HG03139 (cell line): ENCODE results near the gene TP53TG5.

ENCODE experiments used
- ATAC-seq: cut with Tn5 transposase; IDR thresholded peaks from one replicate; pipeline ENCODE4 v1.9.1; 2021; ENCODE audit not compliant: unreplicated experiment

Gene TP53TG5

DNA sequence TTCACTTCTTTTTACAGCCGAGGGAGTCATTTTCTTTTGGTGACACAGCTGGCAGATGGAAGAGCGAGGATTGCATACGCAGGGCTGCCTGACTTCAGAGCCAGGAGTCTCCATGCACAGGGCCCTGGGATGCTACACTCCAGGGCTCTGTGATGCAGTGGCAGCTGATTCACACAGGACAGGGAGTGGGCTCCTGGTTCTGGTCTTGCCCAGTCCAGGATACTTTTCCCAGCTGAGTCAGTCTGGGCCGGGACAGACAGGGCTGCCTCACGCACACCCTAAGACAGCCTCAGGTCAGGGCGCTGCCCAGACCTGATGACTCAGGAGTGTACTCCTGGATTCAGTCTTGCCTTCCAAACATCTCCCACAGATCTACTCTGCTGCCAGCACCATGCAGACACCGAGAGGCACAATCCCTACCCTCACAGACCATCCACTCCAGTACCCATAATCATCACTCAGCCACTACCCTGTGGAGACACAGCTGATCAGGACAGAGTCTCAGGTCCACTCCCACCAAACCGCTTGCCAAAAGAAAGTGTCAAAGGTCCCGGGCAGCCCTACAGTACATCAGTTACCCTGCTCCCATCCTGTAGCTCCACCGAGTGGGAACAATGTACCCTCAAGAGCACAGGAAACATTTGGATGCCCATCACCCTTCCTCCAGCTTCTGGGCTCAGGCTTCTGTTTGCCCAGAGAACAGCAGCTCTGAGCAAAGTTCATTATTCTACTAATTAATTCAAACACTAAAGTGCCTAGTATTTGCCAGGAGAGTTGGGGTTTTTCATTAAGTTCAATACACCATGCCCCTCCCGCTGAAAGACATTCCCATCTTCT is 41.4 kb downstream of the TP53TG5 start:
- no peak for ATAC-seq

GRCh38 chr20:45330476-45330875 is 47.6 kb downstream of the TP53TG5 start:
- ATAC-seq: no peak

GRCh38 chr20:45329497-45330319 is 48.4 kb downstream of the TP53TG5 start:
- ATAC-seq: no peak

DNA sequence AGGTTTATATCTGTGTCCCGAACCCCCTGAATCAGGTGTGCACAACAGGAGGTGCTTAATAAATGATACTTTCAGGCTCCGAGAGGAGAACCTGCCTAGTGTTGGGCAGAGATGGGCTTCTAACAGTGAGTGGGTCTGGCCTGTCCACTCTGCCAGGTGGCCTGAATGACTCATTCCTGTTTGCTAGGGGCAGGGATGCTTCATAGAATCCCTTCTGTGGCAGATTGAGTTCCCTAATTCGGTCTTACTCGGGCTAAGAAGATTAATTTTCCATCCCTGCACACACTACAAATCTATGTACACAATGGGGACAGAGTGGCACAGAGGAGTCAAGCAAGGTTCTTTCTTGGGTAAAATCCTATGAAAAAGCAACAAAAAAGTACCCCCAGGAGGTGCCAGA is 49.7 kb downstream of the TP53TG5 start:
- no peak for ATAC-seq

DNA sequence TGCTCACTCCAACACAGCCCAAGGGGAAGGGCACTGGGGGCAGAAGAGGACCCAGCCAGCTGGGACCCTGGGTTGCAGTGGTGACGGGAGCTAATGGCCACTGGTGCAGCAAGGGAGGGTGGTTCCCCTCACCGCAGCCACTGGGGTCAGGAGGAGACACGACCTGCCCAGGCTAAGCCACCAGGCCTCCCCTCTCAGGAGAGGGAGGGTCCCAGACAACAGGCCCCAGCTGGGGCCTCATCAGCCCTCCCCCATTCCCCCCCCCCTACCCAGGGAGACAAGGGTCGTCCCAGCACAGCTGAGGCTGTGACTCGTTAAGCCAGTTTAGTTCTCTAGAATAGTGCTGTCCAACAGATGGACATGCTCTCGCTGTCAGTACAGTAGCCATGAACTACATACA is 52.8 kb downstream of the TP53TG5 start:
- no peak for ATAC-seq

- no peak for ATAC-seq
Measured at GRCh38 chr20:45323731-45324130, 54.4 kb downstream of the TP53TG5 start.

DNA sequence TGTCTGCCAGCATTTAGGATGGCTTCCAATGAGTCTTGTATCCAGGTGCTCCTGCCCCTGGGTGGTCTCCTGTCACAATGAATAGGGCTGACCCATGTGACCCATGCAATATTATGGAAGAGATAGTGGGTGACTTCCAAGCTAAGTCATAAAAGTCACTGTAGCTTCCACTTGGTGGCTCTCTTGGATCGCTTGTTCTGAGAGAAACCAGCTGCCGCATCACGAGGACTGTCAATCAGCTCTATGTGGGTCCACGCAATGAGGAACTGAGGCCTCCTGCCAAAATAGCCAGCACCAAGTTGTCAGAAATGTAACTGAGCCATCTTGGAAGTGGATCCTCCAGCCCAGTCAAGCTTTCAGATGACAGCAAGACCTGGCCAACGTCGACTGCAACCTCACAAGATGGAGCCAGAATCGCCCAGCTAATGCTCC is 55.2 kb downstream of the TP53TG5 start:
- peak; percentile 56 for ATAC-seq
